GM21529 (cell line): ENCODE measurements around the gene SSBP3.

Source experiments
- ATAC-seq: cut with Tn5 transposase; IDR thresholded peaks from one replicate; pipeline ENCODE4 v1.9.1; 2021; ENCODE audit not compliant: unreplicated experiment

The SSBP3 gene

GRCh38 chr1:54310439-54311328, 95.5 kb downstream of the SSBP3 start:
- ATAC-seq, result no peak

DNA sequence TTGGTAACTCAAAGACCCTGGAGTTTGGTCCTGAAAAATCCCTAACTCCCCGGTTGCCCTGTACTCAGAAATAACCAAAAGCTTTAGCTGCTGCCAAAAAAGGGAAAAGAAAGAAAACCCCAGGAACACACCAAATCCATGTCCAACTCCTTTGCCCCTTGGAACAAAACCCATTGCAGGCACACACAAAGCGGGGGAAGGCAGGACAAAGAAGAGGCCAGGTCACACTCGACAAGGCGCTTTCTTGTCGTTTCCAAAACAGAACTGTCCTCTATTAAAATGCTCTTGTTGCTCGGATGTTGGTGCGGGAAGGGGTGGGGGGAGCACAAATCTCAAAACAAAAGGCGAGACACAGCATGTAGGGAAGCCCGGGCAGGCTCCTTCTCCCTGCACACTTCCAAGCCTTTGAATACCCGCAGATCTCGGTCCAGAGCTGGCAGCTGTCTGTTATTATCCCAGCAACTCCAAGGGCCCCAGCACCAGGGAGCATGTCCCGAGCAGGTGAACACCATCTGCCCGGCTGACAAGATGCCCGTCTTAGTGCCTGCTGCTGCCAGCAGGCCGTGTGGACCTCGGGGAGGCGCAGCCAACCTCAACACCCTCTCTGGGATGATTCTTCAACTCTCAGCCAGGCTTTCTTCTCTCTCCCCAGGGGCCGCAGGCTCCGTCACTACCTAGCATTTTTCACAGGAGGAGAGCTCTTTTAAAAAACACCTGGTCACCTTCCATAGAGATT, 96.4 kb downstream of the SSBP3 start:
- no peak for ATAC-seq

- ATAC-seq, result no peak
These were observed 98.9 kb downstream of the SSBP3 start for GRCh38 chr1:54307305-54307704.

- no peak for ATAC-seq
These were observed 100.2 kb downstream of the SSBP3 start for GRCh38 chr1:54305906-54306514.

- no peak for ATAC-seq
These were observed 101.7 kb downstream of the SSBP3 start for GRCh38 chr1:54304518-54304917.

DNA sequence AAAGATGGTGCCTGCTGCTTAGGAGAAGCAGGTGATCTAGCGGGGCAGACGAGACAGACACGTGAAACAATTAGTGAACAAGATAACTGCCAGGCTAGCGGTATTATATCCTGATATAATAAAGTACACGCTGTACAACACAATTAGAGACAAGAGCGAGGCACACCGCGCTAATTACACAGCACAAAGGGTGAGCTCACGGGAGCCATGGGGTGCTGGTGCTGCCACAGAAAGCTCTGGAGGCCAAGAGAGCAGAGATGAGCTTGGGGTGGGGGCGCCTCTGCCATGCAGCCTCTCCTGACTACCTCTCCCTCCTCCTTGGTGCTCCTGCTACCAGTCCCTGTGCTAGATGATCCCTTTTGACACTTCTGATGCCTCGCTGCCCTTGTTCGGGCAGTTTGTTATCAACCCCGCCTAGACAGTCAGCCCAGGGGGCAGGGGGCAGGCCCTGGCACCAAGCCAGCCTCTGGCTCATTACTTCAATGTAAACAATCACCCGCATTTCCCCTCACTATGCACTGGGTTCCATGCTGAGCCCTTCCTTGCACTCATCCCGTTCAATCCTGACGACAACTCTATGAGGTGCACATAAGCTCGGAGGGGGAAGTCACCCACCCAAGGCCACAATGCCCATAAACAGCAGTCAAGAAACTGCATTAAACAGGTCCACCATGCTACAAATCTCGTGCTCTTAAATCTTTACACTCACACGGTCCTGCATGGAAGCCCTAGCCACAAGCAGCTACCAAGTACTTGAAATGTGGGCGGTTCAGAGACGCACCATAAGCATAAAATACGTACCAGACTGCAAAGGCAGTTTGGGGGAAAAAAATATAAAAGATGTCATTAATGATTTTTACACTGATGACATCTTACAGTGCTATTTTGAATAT, 103.0 kb downstream of the SSBP3 start:
- ATAC-seq, result no peak

GRCh38 chr1:54302549-54302948, 103.6 kb downstream of the SSBP3 start:
- no peak for ATAC-seq

DNA sequence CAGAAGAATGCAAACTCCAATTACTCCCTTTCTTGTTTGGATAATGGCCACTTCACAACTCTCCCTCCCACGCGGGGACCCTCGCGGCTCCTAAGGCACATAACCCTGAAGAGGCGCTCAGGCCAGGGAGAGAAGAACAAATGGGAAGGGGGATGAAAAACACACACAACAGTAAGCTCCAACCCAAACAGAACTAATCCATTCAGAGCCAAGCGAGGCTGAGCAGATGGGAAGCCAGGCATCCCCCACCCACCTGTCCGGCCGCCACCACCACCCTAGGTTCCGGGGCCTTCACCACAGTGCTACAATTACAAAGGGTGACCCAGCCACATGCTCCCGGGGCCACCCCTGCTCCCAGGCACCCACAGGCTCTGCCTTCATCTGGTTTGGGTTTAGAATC, 104.7 kb downstream of the SSBP3 start:
- no peak for ATAC-seq

GRCh38 chr1:54300401-54300800, 105.8 kb downstream of the SSBP3 start:
- ATAC-seq, result no peak

DNA sequence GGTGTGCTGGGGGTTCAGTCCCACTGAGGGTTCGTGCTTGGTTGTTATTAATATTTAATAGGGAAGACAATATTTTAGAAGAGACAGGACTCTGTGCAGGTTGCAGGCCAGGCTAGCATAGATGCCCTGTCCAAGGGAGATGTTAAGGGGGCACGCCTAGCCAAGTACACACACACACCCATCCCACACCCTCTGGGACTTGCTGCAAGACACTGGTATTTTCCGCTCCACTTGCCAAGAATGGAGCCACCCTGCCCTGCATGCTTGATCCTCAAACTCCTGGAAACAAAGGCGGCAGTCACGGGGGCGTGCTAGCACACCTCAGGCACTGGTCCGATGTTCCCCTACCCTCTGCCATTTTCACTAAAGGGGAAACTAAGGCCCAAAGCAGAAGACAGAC, 107.2 kb downstream of the SSBP3 start:
- no peak for ATAC-seq

DNA sequence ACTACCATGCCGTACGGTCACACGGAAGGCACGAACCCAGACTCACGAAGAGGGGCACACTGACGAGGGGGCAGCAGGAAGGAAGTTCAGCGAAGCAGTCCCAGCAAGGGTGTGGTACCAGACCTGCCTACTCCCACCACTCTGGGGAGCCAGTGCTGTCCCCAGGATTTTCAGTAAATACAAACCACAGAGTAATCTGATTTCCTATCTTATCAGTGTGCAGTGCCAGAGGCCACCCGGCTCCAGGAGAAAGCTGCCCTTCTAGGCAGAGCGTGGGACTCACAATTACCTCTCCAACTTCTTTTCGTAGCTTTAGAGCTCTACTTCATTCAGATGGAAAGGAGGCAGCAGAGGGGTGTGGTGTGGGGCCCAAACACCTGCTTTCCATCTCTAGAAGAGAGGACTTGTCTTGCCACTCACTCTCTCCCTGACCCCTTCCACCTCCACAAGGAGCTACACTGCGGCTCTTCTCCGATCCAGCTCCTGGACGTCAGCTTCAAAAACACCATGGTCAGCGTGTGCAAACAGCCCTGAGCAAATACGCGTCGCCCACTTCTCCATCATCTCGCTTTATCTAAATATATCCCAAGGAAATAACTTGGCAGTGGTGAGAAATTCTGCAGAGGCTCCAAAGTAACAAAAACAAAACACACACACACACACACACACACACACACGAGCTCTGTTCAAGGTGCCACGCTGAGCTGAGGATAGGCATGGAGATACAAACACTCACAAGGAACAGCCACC, 107.7 kb downstream of the SSBP3 start:
- no peak for ATAC-seq

DNA sequence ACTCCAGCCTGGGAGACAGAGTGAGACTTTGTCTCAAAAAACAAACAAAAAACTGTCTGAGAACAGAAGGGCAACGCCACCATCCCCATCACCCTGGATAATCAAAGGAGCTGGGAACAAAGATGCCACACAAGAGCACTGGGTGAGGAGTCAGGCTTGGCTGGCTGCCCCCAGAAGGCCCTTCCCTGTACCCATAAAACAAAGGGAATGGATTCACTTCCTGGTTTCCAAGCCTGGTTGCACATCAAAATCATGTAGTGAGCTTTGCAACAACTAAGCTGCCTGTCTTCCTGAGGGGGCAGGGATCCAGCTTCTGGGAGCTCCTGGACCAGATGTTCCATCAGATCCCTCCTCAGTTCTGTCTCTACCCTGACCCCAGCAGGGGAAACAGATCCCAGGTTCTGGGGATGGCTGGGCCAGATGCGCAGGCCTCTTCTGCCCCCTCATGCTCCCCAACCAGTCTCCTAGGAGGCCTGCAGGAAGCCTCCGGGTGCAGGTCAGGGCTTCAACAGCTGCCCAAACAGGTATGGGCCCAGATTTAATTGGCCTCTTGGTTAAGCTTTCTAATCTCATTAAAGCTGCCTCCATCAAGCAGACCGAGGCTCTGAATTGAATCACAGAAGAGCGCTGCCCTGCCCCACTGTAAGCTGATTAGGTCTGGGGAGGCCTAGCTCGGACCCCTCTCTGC, 108.5 kb downstream of the SSBP3 start:
- no peak for ATAC-seq

- no peak for ATAC-seq
These were observed 109.5 kb downstream of the SSBP3 start for GRCh38 chr1:54296666-54297065.

DNA sequence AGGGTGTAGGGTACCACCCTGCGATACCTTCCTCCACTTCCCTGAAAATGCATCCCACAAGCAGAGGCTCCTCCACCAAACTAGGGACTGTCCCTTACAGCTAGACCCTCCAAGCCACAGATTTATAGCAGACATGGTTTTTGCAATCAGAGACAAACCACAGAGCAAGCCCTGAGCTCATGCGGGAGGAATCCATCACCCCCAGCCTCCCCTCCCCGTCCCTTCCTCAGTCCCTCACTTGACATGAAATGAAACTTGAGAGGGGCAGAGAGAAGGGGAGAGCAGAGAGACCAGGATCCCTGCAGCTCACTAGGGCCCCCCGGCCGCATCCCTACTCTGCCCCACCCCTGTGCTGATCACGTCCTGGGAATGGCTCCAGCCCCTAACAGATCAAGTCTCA, 111.3 kb downstream of the SSBP3 start:
- ATAC-seq, result no peak

DNA sequence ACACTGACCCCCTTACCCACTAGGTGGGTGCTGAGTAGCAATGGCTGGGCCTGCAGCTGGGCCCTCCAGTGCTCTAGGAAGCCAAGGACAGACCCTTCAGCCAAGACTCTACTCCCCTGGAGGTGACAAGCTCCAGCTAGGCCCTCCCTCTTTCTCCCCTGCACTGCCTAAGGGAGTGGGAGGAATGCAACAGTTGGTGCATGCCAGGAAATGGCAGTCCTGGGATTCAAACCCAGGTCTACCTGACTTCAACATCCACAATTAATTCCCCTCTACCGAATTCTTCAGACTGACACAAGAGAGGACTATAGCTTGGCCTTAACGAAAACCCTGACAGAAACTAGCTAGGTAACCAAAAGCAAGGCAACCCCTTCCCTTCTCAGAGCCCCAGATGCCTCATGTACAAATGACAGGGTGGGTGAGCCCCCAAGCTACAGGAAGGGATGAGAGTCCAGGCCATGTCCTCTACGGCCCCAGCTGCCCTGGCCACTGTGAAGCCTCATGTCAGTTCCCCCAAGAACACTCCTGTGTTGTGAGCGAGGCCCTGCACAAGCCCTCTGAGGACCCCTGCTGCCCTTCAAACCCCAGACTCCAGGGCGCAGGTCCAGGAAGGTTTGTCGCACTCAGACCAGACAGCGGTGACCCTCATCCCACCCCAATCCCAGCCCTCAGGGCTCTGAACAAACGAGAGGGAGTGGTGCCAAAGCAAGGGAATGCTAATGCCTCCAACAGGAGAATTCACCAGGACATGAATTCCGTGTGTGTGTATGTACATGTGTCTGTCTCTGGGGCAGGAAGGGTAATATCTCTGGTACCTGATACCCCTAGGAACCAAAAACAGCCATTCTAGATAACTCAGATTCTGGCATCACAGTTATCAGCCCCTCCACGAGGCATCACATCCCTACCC, 113.9 kb downstream of the SSBP3 start:
- ATAC-seq, result no peak

DNA sequence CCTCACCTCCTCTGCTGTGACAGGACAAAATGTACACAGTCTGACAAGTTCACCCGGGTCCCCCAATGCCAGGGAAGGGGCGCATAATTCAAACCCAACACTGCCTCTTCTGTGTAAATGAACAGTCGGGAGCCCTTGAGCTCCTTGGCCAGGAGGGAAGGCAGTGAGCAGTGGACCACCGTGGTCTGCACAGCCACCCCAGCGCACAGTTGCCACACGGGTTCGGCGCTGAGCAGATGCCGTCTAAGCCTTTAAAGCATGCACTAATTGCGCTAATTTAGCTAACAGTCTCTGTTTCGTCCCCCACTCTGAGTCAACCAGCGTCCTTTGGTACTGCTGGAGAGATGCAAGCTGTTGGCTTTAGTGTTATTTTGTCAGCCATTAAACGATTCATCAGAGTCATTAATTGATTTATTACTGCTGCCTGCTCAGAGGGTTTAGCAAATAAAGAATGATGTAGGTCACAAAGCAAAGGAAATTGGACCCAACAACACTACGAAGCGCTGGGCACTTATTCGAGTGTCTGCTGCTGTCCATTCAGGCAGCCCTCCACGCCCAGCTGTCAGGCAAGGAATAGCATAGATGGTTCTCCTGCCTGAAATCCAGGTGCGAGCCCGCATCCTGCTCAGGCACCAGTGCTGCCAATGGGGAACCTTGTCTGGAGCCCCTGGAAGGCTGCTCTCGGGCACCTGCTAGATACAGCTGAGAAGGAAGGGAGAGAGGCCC, 114.8 kb downstream of the SSBP3 start:
- no peak for ATAC-seq

GRCh38 chr1:54290506-54291184, 115.5 kb downstream of the SSBP3 start:
- ATAC-seq, result no peak
